ENCODE data around the gene LEPROT. TPM values are rescaled to one million over a fixed set of nuclear protein-coding genes. Genes with fewer than 3 reads are reported as not detected.

LEPROT gene
- total and polyA plus RNA-seq, 2 experiments from 2014 or later, result 22.9 to 24.9 TPM

- Histone ChIP-seq H4K20me1 (replicated peaks; ENCODE audit: insufficient read depth) (no peaks in the 10 kb centered on the region), H3K4me2 (no peak overlapping the region; the same call in 1 of the 2 replicates), H3K9me2 (ENCODE audit: insufficient read depth) (no peaks in the 10 kb centered on the region), H2AFZ (no peak overlapping the region), H3K27ac (ENCODE audit: low read depth) (peak overlapping the region; percentile 60; the same call in 1 of the 2 replicates), H3F3A (replicated peaks; ENCODE audit: low read depth) (no peaks in the 10 kb centered on the region), H3K27me3 (ENCODE audit: insufficient read depth) (no peaks in the 10 kb centered on the region), H3K4me1 (ENCODE audit: insufficient read depth) (peaks cover 24% of the 10 kb centered on the region), H3K79me2 (replicated peaks; ENCODE audit: insufficient read depth) (no peaks in the 10 kb centered on the region), H3K36me3 (ENCODE audit: insufficient read depth) (no peaks in the 10 kb centered on the region), H3K4me3 (0 out of 2 replicates have a peak overlapping the region, but pooled peaks have one; percentile 26)
- ATAC-seq (no peak), DNase-seq (ENCODE audit: low spot score) (no peak)
- no peak overlapping the region for H3K27ac Mint-ChIP-seq
- TF ChIP-seq CREB1 (CRISPR knock-in tag; IDR thresholded peaks at IDR 0.05; ENCODE audit: low read depth) (no peak), EZH2phosphoT487 (IDR thresholded peaks at IDR 0.05; ENCODE audit: unreplicated experiment) (no peak), ZNF462 (CRISPR knock-in tag; IDR thresholded peaks at IDR 0.05) (no peak), NANOG (IDR thresholded peaks at IDR 0.05; ENCODE audit: borderline replicate concordance) (no peak)
- H3K36me3 Mint-ChIP-seq (ENCODE audit: low read depth), result peaks cover 17% of the 10 kb centered on the region; the same call in 2 of the 3 replicates
- no peaks in the 10 kb centered on the region for H3K27me3 Mint-ChIP-seq (ENCODE audit: insufficient read depth, low read depth, poor library complexity)
- H3K4me3 Mint-ChIP-seq, result no peak overlapping the region
- H3K4me1 Mint-ChIP-seq, result peaks cover 34% of the 10 kb centered on the region
- peaks cover 19% of the 10 kb centered on the region for H3K9me3 Mint-ChIP-seq
Measured at GRCh38 chr1:65443647-65444046, 23.2 kb downstream of the LEPROT start.

- Histone ChIP-seq H3K4me1 (ENCODE audit: insufficient read depth) (peaks cover 24% of the 10 kb centered on the region), H3K79me2 (replicated peaks; ENCODE audit: insufficient read depth) (no peaks in the 10 kb centered on the region), H3K4me3 (no peak overlapping the region), H3K27ac (ENCODE audit: low read depth) (no peak overlapping the region), H3K4me2 (no peak overlapping the region), H3K9me2 (ENCODE audit: insufficient read depth) (no peaks in the 10 kb centered on the region), H4K20me1 (replicated peaks; ENCODE audit: insufficient read depth) (no peaks in the 10 kb centered on the region), H3F3A (replicated peaks; ENCODE audit: low read depth) (no peaks in the 10 kb centered on the region), H3K27me3 (ENCODE audit: insufficient read depth) (no peaks in the 10 kb centered on the region), H3K36me3 (ENCODE audit: insufficient read depth) (no peaks in the 10 kb centered on the region), H2AFZ (no peak overlapping the region)
- Mint-ChIP-seq H3K9me3 (peaks cover 19% of the 10 kb centered on the region), H3K4me1 (peaks cover 33% of the 10 kb centered on the region), H3K27ac (no peak overlapping the region), H3K4me3 (peak overlapping the region; percentile 25; the same call in 1 of the 3 replicates), H3K36me3 (ENCODE audit: low read depth) (peaks cover 17% of the 10 kb centered on the region; the same call in 2 of the 3 replicates), H3K27me3 (ENCODE audit: insufficient read depth, low read depth, poor library complexity) (no peaks in the 10 kb centered on the region)
- DNase-seq (ENCODE audit: low spot score) (peak; percentile 61), ATAC-seq (peak; percentile 96)
- TF ChIP-seq STAT1 (IDR thresholded peaks at IDR 0.05; ENCODE audit: unreplicated experiment), result no peak
- TF ChIP-seq CREB1 (CRISPR knock-in tag; IDR thresholded peaks at IDR 0.05; ENCODE audit: low read depth), result no peak
- no peak for TF ChIP-seq EZH2phosphoT487 (IDR thresholded peaks at IDR 0.05; ENCODE audit: unreplicated experiment)
- no peak for TF ChIP-seq NANOG (IDR thresholded peaks at IDR 0.05; ENCODE audit: borderline replicate concordance)
- TF ChIP-seq ZNF114 (CRISPR knock-in tag; IDR thresholded peaks at IDR 0.05), result no peak
- TF ChIP-seq POLR2AphosphoS5 (IDR thresholded peaks at IDR 0.05; ENCODE audit: low read depth), result no peak
- TF ChIP-seq ZNF331 (CRISPR knock-in tag; IDR thresholded peaks at IDR 0.05; ENCODE audit: low read depth), result no peak
- TF ChIP-seq REST (IDR thresholded peaks at IDR 0.05; ENCODE audit: unreplicated experiment), result no peak
- no peak for TF ChIP-seq EZH2 (IDR thresholded peaks at IDR 0.05; ENCODE audit: low read depth, unreplicated experiment)
Measured at GRCh38 chr1:65444128-65444640, 23.7 kb downstream of the LEPROT start.
